ENCODE measurements around the gene ALG8. TPM values are rescaled to one million over a fixed set of nuclear protein-coding genes. Genes with fewer than 3 reads are reported as not detected.
"Not testable (repeated sequence)": the region's sequence is repeated elsewhere in the genome, so short reads cannot be mapped to it uniquely, and the experiment has no call there.

The ALG8 gene
- total RNA-seq, 4 donors from 2014 or later, result 24.4 to 47.0 (median 32.6) TPM

- ATAC-seq (ENCODE audit: low FRiP score) (peak; percentile 10), DNase-seq (ENCODE audit: low spot score) (no peak)
- no peak for TF ChIP-seq CTCF (IDR thresholded peaks at IDR 0.05)
Measured at GRCh38 chr11:78179459-78180071, 40.1 kb upstream of the ALG8 start.

- no peak for TF ChIP-seq CTCF (IDR thresholded peaks at IDR 0.05)
- no peak for DNase-seq (ENCODE audit: low spot score)
- ATAC-seq (ENCODE audit: low FRiP score), result no peak
Measured at GRCh38 chr11:78177216-78177615, 37.8 kb upstream of the ALG8 start.

- DNase-seq (ENCODE audit: low spot score), result no peak
- no peak for ATAC-seq (ENCODE audit: low FRiP score)
- no peak for TF ChIP-seq CTCF (IDR thresholded peaks at IDR 0.05)
Measured at GRCh38 chr11:78176605-78177141, 37.2 kb upstream of the ALG8 start.

- not testable (repeated sequence) for DNase-seq (ENCODE audit: low spot score); ATAC-seq (ENCODE audit: low FRiP score)
Measured at GRCh38 chr11:78175862-78176261, 36.4 kb upstream of the ALG8 start.

- TF ChIP-seq CTCF (IDR thresholded peaks at IDR 0.05), result no peak
- ATAC-seq (ENCODE audit: low FRiP score) (no peak), DNase-seq (ENCODE audit: low spot score) (no peak)
Measured at GRCh38 chr11:78171951-78172350, 32.5 kb upstream of the ALG8 start.

GRCh38 chr11:78170874-78171549 lies 31.6 kb upstream of the ALG8 start:
- no peak for DNase-seq (ENCODE audit: low spot score)
- ATAC-seq (ENCODE audit: low FRiP score), result no peak
- TF ChIP-seq CTCF (IDR thresholded peaks at IDR 0.05), result no peak

GRCh38 chr11:78170413-78170812 lies 31.0 kb upstream of the ALG8 start:
- no peak for DNase-seq (ENCODE audit: low spot score)
- ATAC-seq (ENCODE audit: low FRiP score), result no peak

More at GRCh38 chr11:78170413-78170812, 31.0 kb upstream of the ALG8 start:
- no peak for TF ChIP-seq CTCF (IDR thresholded peaks at IDR 0.05)
